HCT116 (cell line): Measurements from ENCODE around the gene ZNF570. TPM values are rescaled to one million over a fixed set of nuclear protein-coding genes. Genes with fewer than 3 reads are reported as not detected.

Source experiments
- ATAC-seq: fragments of 200-7000 bp; cut with Tn5 transposase; 2 replicates; pipeline ENCODE4 v1.9.1; 2020; ENCODE audit warnings: mild to moderate bottlenecking, moderate library complexity
- BruUV-seq: library from RNA; stranded (reverse); fragments of 400-500 nt; replicated peaks from 2 replicates; lab custom pipeline; 2021; lab: Mats Ljungman, UMichigan
- CTCF ChIA-PET: fragments of 300-600 bp; sonication (Branson Sonifier 250); formaldehyde crosslinking; loops from one replicate; lab custom pipeline; 2021; ENCODE audit warnings: antibody characterized with exemption; lab: Charles Lee
- POLR2A ChIA-PET: fragments of 300-600, 350-600 bp; sonication (Branson Sonifier 250); formaldehyde crosslinking; loops from one replicate; lab custom pipeline; 2021; ENCODE audit warnings: antibody characterized with exemption; lab: Charles Lee
- RAD21 ChIA-PET, 2 experiments: fragments of 300-600 bp; sonication (Branson Sonifier 250); formaldehyde crosslinking; loops; one replicate each; lab custom pipeline; 2023; ENCODE audit warnings: low total read pairs in 2 of 2; ENCODE audit not compliant: uncharacterized antibody in 2 of 2, unreplicated experiment in 2 of 2, low non-redundant PET in 1 of 2; lab: Charles Lee
- DNase-seq: peaks from one replicate; pipeline ENCODE4 v3.0.0-alpha.2; 2010; ENCODE audit warnings: low read depth, low spot score
- H2AFZ ChIP-seq: fragments of 200-600 bp; shearing (Covaris generic), sonication (generic); 2 replicates; pipeline ENCODE4 v1.6.1; 2017; ENCODE audit warnings: low read depth, mixed run types, mixed read lengths, antibody characterized with exemption, low read length; ENCODE audit not compliant: poor library complexity, severe bottlenecking
- H3K27ac ChIP-seq: 2 replicates; pipeline ENCODE4 v1.5.1; 2012; ENCODE audit warnings: low read depth, low read length
- H3K27me3 ChIP-seq: fragments of 200-600 bp; sonication (generic); 2 replicates; pipeline ENCODE4 v1.6.1; 2016; ENCODE audit warnings: mixed run types, low read length, mixed read lengths; ENCODE audit not compliant: insufficient read depth
- H3K36me3 ChIP-seq, 2 experiments: fragments of 200-500 bp in 1 of 2; fragments of 200-600 bp in 1 of 2; sonication (Bioruptor generic) in 1 of 2; sonication (generic) in 1 of 2; 2 replicates each; pipeline versions ENCODE4 v1.5.1 to v1.6.1; 2014 to 2016; ENCODE audit warnings: low read length in 2 of 2, inconsistent platforms in 1 of 2, mixed read lengths in 1 of 2, mixed run types in 1 of 2; ENCODE audit not compliant: insufficient read depth in 2 of 2, control insufficient read depth in 1 of 2
- H3K4me1 ChIP-seq, 2 experiments: fragments of 200-600 bp in 1 of 2; sonication (generic) in 1 of 2; 2 replicates each; pipeline versions ENCODE4 v1.5.1 to v1.6.1; 2012 to 2017; ENCODE audit warnings: low read length in 2 of 2, inconsistent platforms in 1 of 2, mild to moderate bottlenecking in 1 of 2, mixed read lengths in 1 of 2, mixed run types in 1 of 2, moderate library complexity in 1 of 2; ENCODE audit not compliant: insufficient read depth in 2 of 2, control insufficient read depth in 1 of 2
- H3K4me2 ChIP-seq: fragments of 200-600 bp; sonication (generic); 2 replicates; pipeline ENCODE4 v1.6.1; 2017; ENCODE audit warnings: mixed run types, low read length, mixed read lengths
- H3K4me3 ChIP-seq, 2 experiments: fragments of 200-600 bp in 1 of 2; sonication (generic) in 1 of 2; replicated peaks in 1 of 2; 2 replicates each; pipeline ENCODE4 v1.5.1; 2011 to 2016; ENCODE audit warnings: low read length in 2 of 2, control low read depth in 1 of 2, low read depth in 1 of 2, mild to moderate bottlenecking in 1 of 2, mixed read lengths in 1 of 2, mixed run types in 1 of 2
- H3K79me2 ChIP-seq: fragments of 200-600 bp; sonication (generic); 2 replicates; pipeline ENCODE4 v1.6.1; 2017; ENCODE audit warnings: mild to moderate bottlenecking, mixed run types, low read length, moderate library complexity, mixed read lengths; ENCODE audit not compliant: insufficient read depth
- H3K9ac ChIP-seq: fragments of 200-600 bp; sonication (generic); 2 replicates; pipeline ENCODE4 v1.6.1; 2016; ENCODE audit warnings: low read length, mixed read lengths
- H3K9me2 ChIP-seq: fragments of 200-600 bp; sonication (generic), shearing (Covaris generic); 2 replicates; pipeline ENCODE4 v1.6.1; 2017; ENCODE audit warnings: mixed run types, mild to moderate bottlenecking, moderate library complexity; ENCODE audit not compliant: insufficient read depth
- H3K9me3 ChIP-seq, 2 experiments: fragments of 200-500 bp in 1 of 2; fragments of 200-600 bp in 1 of 2; sonication (Bioruptor generic) in 1 of 2; sonication (generic) in 1 of 2; 2 replicates each; pipeline ENCODE4 v1.6.1; 2014 to 2017; ENCODE audit warnings: low read length in 2 of 2, mixed read lengths in 2 of 2, inconsistent platforms in 1 of 2, low read depth in 1 of 2, mild to moderate bottlenecking in 1 of 2, mixed run types in 1 of 2, moderate library complexity in 1 of 2; ENCODE audit not compliant: control insufficient read depth in 1 of 2, insufficient read depth in 1 of 2
- H4K20me1 ChIP-seq: fragments of 200-600 bp; sonication (generic), shearing (Covaris generic); 2 replicates; pipeline ENCODE4 v1.6.1; 2017; ENCODE audit warnings: mixed run types, mild to moderate bottlenecking, moderate library complexity; ENCODE audit not compliant: insufficient read depth
- CBX3 ChIP-seq: IDR thresholded peaks from 2 replicates; pipeline ENCODE4 v1.6.1; 2012; ENCODE audit warnings: low read depth
- CTCF ChIP-seq, 3 experiments: fragments of 200-600 bp in 1 of 3; sonication (generic) in 1 of 3; IDR thresholded peaks in 2 of 3; conservative IDR thresholded peaks in 1 of 3; 2 replicates each; pipeline ENCODE4 v1.5.1; 2012 to 2017; ENCODE audit warnings: low read depth in 2 of 3, low read length in 2 of 3, antibody characterized with exemption in 1 of 3, borderline replicate concordance in 1 of 3, control low read depth in 1 of 3, mild to moderate bottlenecking in 1 of 3, mixed read lengths in 1 of 3, mixed run types in 1 of 3, moderate library complexity in 1 of 3; ENCODE audit not compliant: insufficient read depth in 1 of 3
- ELF1 ChIP-seq: IDR thresholded peaks from 2 replicates; pipeline ENCODE4 v1.6.1; 2012; ENCODE audit warnings: low read depth, borderline replicate concordance
- EZH2 ChIP-seq: fragments of 200-600 bp; sonication (generic); IDR thresholded peaks from 2 replicates; pipeline ENCODE4 v1.6.1; 2017; ENCODE audit warnings: antibody characterized with exemption, mixed run types
- JUND ChIP-seq: IDR thresholded peaks from 2 replicates; pipeline ENCODE4 v1.6.1; 2012
- MAX ChIP-seq: IDR thresholded peaks from 2 replicates; pipeline ENCODE4 v1.6.1; 2012
- POLR2AphosphoS5 ChIP-seq: IDR thresholded peaks from 2 replicates; pipeline ENCODE4 v1.6.1; 2011; ENCODE audit warnings: mild to moderate bottlenecking, low read depth, low read length, moderate library complexity
- SIN3A ChIP-seq: IDR thresholded peaks from 2 replicates; pipeline ENCODE4 v1.6.1; 2012; ENCODE audit warnings: low read depth
- TCF7L2 ChIP-seq: IDR thresholded peaks from 2 replicates; pipeline ENCODE4 v1.7.0; 2011; ENCODE audit warnings: borderline replicate concordance, inconsistent platforms; ENCODE audit not compliant: insufficient read depth, insufficient read length; ENCODE audit errors: extremely low read depth
- ZNF274 ChIP-seq: fragments of 200-500 bp; sonication (Bioruptor generic); IDR thresholded peaks from 2 replicates; pipeline ENCODE4 v1.6.1; 2014; ENCODE audit warnings: mild to moderate bottlenecking, low read depth, low read length, inconsistent platforms
- intact Hi-C: fragments of 100-400 bp; cut with micrococcal nuclease; formaldehyde crosslinking; loops from 2 replicates; pipeline ENCODE4 v1.10.0; 2022
- total RNA-seq: library from RNA; stranded (reverse); gene quantifications from one replicate; pipeline ENCODE4 v1.2.1, GENCODE V29; 2021; ENCODE audit not compliant: unreplicated experiment
- TF ChIP-seq, protein P1 (sequence below): IDR thresholded peaks from 2 replicates; pipeline ENCODE4 v1.6.1; 2012; ENCODE audit warnings: low read depth

Gene ZNF570
- total RNA-seq, 1 experiment from 2014 or later = not detected

GRCh38 chr19:37511186-37511585, 42.0 kb downstream of the ZNF570 start:
- H2AFZ ChIP-seq = no peak overlapping the region
- H3K9me3 ChIP-seq = peaks cover 4 to 32% of the 10 kb centered on the region in 2 experiments; a peak in 2 of 4 replicates
- H3K9ac ChIP-seq = no peak overlapping the region
- POLR2A ChIA-PET = no interaction called here
- H3K79me2 ChIP-seq = no peaks in the 10 kb centered on the region
- H4K20me1 ChIP-seq = no peaks in the 10 kb centered on the region
- intact Hi-C loops = no loop called here
- H3K36me3 ChIP-seq = no peaks in the 10 kb centered on the region
- H3K4me1 ChIP-seq = no peaks in the 10 kb centered on the region
- TF ChIP-seq CTCF (IDR thresholded peaks at IDR 0.05 in 2 of 3, conservative IDR thresholded peaks at IDR 0.05 in 1 of 3; ENCODE audit: borderline replicate concordance in 1 of 3, insufficient read depth in 1 of 3, low read depth in 2 of 3, low read length in 2 of 3) = no peak
- TF ChIP-seq CBX3 = no peak
- TF ChIP-seq, all 23 proteins: peak for 0
- no peaks in the 10 kb centered on the region for H3K9me2 ChIP-seq
- no peak for ATAC-seq
- H3K4me2 ChIP-seq = no peak overlapping the region
- H3K4me3 ChIP-seq = no peak overlapping the region
- no peak overlapping the region for H3K27ac ChIP-seq
- CTCF ChIA-PET = no interaction called here
- no peaks in the 10 kb centered on the region for H3K27me3 ChIP-seq
- no TSS peak for BruUV-seq
- RAD21 ChIA-PET = no interaction called here
- no peak for DNase-seq

- POLR2A ChIA-PET = no interaction called here
- TF ChIP-seq SIN3A (no peak), MAX (no peak), JUND (no peak), EZH2 (no peak), CTCF (IDR thresholded peaks at IDR 0.05 in 2 of 3, conservative IDR thresholded peaks at IDR 0.05 in 1 of 3; ENCODE audit: borderline replicate concordance in 1 of 3, insufficient read depth in 1 of 3, low read depth in 2 of 3, low read length in 2 of 3) (no peak), ZNF274 (no peak), POLR2AphosphoS5 (no peak), TCF7L2 (no peak), ELF1 (no peak)
- TF ChIP-seq, protein P1, sequence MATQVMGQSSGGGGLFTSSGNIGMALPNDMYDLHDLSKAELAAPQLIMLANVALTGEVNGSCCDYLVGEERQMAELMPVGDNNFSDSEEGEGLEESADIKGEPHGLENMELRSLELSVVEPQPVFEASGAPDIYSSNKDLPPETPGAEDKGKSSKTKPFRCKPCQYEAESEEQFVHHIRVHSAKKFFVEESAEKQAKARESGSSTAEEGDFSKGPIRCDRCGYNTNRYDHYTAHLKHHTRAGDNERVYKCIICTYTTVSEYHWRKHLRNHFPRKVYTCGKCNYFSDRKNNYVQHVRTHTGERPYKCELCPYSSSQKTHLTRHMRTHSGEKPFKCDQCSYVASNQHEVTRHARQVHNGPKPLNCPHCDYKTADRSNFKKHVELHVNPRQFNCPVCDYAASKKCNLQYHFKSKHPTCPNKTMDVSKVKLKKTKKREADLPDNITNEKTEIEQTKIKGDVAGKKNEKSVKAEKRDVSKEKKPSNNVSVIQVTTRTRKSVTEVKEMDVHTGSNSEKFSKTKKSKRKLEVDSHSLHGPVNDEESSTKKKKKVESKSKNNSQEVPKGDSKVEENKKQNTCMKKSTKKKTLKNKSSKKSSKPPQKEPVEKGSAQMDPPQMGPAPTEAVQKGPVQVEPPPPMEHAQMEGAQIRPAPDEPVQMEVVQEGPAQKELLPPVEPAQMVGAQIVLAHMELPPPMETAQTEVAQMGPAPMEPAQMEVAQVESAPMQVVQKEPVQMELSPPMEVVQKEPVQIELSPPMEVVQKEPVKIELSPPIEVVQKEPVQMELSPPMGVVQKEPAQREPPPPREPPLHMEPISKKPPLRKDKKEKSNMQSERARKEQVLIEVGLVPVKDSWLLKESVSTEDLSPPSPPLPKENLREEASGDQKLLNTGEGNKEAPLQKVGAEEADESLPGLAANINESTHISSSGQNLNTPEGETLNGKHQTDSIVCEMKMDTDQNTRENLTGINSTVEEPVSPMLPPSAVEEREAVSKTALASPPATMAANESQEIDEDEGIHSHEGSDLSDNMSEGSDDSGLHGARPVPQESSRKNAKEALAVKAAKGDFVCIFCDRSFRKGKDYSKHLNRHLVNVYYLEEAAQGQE = no peak
- intact Hi-C loops = no loop called here
Measured at GRCh38 chr19:37511821-37512220, 42.7 kb downstream of the ZNF570 start.

More at GRCh38 chr19:37511821-37512220, 42.7 kb downstream of the ZNF570 start:
- RAD21 ChIA-PET = no interaction called here
- no peaks in the 10 kb centered on the region for H3K27me3 ChIP-seq
- ATAC-seq = no peak
- CTCF ChIA-PET = no interaction called here
- H2AFZ ChIP-seq = no peak overlapping the region
- H3K79me2 ChIP-seq = no peaks in the 10 kb centered on the region
- H3K4me2 ChIP-seq = no peak overlapping the region
- BruUV-seq = no TSS peak
- H3K9me2 ChIP-seq = no peaks in the 10 kb centered on the region
- no peaks in the 10 kb centered on the region for H3K36me3 ChIP-seq
- peaks cover 0 to 27% of the 10 kb centered on the region in 2 experiments; a peak in 2 of 4 replicates for H3K9me3 ChIP-seq
- H3K9ac ChIP-seq = no peak overlapping the region
- no peaks in the 10 kb centered on the region for H4K20me1 ChIP-seq
- H3K4me1 ChIP-seq = no peaks in the 10 kb centered on the region
- no peak overlapping the region for H3K27ac ChIP-seq
- no peak overlapping the region for H3K4me3 ChIP-seq
- DNase-seq = no peak
